GM21390 (cell line): Measurements from ENCODE around the gene GNG4.
"Not testable (repeated sequence)": the region's sequence is repeated elsewhere in the genome, so short reads cannot be mapped to it uniquely, and the experiment has no call there.

ENCODE experiments used
- ATAC-seq: cut with Tn5 transposase; IDR thresholded peaks from one replicate; pipeline ENCODE4 v1.9.1; 2021; ENCODE audit not compliant: unreplicated experiment

Gene GNG4

DNA sequence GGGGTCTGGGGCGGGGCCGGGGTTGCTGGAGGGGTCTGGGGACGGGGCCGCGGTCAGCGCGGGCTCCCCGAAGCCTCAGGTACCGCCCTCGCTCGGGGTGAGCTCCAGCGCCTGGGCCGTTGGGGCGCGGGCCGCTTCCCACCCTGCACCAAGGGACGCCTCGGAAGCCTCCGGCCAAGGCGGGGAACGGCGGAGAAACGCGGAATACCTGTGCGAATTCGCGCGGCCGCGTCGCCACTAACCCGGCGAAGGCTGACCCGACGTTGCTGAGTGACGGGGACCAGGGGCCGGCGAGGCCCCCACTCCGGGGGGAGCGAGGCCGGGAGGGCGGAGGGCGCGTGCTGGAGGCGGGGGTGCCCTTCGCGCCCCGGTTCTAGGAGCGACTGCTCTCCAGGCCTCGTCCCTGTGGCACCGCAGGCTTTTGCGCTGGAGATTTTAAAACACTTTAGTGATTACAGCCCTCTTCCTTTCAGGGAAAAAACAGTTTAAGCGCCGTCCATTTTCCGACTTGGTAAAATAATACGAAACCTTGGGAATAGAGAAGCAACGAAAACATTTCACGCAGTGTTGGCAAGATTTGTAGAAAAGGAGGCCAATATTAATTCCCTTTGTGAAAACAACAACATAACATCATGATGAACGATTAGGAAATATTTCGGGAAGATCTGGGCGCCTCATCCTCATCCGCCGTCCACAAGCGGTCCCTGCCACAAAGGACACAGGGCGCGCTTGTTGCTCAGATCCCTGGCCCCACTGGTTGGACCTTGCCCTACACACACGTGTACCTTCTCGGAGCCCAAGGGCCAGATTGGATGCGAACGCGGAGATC, 971 bp upstream of the GNG4 start:
- ATAC-seq, result no peak

DNA sequence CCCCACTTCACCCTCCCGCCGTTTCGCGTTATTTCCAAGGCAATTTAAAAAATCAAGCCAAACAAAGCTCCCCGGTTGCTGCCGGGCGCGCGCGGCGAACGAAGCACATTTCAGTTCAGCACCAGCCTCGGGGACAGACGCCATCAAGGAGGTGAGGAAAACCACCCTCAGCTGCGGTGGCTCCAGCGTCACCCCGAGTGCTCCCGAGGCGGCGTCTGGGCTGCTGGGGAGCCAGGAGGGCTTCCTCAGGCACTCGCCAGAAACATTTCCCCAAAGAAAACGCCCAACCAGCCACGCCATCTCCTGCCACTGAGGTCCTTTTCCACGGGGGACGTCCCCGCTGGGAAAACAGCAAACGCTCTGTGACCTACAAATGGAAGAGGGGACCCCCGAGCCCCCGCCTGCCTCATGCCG, 623 bp downstream of the GNG4 start:
- peak; percentile 49 for ATAC-seq

DNA sequence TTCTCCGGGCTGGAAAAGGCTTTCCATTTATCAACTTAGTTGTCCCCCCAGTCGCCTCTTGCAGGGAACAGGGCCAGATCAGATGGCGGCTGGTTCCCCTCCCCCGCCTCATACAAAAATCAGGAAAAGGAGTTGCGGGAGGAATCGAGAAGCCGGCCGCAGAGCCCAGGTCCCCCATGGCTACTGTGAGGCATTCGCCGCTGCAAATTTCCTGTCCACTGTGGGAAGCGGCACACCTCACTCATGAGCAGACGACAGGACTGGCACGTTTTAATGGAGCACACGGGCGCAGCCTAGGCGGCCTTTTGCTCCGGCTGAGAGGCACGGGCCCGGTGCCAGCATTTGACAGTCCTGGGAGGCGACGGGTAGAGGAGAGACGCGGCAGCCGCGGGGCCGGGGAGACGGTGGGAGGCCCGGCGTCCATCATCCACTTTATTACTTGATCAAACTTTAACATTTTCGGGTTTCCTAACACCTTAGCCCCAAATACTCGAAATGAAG, 1.1 kb downstream of the GNG4 start:
- no peak for ATAC-seq

DNA sequence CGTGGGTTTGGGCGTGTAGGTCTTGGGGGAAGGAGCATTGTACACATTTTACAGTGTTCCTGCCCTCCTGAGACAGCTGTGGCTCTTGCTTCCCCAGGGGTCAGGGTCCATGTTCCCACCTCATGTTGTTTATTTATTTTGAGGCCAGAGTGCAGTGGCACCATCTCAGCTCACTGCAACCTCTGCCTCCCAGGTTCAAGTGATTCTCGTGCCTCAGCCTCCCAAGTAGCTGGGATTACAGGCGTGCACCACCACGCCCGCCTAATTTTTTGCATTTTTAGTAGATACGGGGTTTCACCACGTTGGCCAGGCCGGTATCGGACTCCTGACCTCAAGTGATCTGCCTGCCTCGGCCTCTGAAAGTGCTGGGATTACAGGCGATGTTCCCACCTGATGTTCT, 2.0 kb downstream of the GNG4 start:
- ATAC-seq, result not testable (repeated sequence)

DNA sequence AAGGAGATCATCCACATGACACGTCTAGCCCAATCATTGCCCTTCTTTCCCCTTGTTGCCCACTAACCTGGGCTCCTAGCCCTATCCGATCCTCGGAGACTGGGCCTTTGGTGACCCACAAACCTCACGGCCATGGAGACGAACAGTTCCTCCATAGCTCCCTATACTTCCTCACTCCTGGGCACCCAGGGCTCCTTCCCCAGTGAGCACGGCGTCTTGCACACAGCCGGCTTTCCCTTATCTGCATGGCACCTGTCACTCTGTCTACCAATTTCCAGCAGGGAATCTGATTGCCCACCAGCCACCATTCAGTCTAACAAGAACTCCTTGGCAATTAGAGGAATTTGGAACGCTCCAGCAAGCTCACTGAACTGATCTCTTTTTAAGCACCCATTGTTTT, 3.1 kb downstream of the GNG4 start:
- no peak for ATAC-seq

DNA sequence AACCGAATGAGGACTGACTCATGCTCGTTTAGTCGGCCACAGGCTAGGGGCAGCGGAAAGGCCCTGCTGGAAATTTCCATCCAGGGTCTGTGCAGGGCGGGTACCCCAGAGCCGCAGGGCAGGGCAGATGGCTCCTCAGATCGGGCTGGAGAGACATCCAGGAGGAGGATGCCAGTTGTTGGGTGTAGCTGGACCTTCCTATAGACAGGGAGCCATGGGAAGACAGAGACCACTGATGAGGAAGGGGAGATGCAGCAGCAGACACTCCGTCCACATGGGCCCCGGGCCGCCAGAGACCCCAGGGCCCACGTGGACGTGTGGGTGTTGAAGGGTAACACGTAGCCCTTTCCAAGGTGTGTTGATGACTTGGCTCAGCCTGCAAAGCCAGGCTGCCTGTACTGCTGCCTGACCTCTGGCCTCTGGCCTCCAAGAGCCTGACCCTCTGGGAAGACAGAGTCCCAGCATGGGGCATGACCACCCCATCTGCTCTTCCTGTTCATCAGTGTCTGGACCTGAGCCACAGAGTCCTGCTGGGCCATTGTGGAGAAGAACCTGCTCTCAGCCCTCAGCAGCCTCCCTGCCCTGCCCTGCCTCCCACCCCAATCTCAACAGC, 4.8 kb downstream of the GNG4 start:
- ATAC-seq, result no peak

DNA sequence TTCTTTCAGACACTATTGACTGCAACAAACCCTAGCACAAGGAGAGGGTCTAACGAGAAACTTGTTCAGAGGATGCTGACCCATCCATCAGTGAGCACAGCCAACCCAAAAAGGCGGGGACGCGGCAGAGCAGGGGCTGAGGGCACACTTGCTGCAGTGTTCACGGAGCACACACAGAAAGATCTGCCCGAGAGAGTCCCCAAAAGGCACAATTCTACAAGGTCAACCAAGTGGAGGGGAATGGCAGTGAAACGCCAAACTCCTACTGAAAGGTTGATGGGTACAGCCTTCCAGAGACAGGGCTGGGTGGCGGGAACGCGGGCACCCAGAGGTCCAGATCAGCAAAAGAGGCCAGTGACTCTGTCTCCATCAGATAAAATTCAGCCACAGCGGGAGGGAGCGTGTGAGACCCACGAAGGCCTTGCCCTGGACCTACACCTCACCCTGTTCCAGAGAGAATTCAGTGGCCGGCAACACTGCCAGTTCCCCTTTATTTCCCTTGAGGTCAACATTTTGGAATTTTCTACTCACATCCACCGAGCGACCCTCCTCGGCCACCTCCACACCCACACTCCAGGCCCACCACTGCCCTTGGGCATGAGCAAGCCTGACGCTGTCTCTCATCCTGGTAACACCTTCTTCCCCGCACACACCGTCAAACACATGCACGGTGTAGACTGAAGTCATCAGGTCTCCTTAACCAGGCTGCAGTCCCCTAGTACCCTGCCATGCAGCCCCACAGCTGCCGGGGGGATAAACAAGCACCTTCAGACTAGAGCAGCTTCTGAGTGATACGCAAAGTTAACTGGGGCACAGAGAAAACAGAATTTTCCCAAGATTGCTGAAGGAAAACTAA, 5.5 kb downstream of the GNG4 start:
- ATAC-seq, result no peak

DNA sequence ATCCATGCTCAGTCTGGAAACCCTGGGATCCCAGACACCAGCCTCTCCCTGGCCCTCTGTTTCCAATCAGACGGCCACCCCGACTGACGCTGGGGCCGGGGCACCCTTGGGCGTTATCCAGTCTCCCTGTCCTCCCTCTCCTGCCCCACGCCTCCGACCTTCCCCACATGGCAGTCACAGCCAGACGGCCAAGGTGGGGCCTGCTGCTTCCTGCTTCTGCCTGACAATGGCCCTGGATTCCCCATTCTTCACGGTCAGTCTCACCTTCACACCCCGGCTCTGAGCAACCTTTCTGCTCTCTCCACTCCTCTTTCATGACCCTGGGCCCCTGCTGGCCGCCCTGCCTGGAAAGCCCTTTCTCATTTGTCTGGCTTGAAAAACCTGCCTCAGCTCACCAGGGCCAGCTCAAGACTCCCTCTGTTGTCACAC, 6.6 kb downstream of the GNG4 start:
- ATAC-seq, result no peak

DNA sequence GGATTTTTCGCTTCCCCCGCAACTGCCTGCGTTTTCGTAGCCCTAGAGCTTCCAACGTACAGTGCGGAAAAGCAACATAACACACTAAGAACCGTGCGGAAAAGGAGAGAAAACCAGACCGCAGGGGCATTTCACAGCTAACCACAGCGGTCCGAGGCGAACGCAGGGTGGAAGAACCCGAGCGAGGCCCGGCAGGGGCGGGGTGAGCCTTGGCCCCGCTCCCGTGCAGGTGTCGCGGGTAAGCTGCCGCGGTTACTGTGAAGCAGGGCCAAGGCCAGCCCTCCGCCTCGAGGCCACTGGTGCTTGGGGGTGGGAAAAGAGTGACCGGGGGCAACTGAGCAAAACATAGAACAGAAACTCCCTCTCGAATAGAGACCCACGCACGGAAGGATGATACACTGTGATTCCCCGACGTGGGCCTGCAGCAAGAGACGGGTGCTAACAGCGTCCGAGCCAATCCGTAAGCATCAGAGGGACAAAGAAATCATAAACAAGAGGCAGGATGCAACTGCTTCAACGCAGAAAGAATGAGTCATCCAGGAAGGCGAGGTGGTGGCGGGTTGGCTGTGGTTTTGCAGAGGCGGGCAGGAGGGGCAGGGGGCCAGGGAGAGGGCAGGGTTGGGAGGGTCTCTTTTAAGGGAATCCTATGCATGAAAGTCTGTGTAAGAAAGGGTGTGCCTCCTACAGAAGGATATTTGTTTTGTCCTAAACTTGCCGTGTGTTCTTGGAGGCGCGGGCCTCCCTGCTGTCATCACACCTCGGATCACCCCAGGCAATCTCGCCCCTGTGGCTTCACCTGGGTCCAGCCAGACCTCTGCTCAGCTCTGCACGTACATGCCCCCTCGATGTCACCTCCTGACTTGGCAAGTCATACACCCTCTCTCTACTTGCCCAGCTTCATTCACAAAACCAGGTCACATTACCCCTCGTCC, 7.3 kb downstream of the GNG4 start:
- ATAC-seq, result peak; percentile 66

DNA sequence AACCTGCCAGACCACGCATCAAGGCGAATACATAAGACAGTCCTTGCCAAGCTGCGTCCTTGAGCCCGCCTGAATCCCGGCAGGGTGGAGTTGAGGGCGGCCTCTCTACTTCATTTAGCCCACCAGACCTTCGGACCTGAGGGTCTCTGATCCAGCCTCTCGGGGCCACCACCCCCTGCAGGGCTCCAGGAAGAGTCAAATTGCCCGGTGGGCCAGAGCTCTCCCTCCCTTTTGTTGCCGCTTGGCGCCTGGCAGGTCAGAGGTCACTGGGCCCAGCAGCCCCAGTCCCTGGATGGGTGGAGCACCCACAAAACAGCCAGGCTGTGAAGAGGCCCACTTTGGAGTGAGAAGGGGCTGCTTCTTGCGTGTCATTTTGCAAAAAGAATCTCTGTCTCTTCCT, 9.0 kb downstream of the GNG4 start:
- ATAC-seq, result no peak

DNA sequence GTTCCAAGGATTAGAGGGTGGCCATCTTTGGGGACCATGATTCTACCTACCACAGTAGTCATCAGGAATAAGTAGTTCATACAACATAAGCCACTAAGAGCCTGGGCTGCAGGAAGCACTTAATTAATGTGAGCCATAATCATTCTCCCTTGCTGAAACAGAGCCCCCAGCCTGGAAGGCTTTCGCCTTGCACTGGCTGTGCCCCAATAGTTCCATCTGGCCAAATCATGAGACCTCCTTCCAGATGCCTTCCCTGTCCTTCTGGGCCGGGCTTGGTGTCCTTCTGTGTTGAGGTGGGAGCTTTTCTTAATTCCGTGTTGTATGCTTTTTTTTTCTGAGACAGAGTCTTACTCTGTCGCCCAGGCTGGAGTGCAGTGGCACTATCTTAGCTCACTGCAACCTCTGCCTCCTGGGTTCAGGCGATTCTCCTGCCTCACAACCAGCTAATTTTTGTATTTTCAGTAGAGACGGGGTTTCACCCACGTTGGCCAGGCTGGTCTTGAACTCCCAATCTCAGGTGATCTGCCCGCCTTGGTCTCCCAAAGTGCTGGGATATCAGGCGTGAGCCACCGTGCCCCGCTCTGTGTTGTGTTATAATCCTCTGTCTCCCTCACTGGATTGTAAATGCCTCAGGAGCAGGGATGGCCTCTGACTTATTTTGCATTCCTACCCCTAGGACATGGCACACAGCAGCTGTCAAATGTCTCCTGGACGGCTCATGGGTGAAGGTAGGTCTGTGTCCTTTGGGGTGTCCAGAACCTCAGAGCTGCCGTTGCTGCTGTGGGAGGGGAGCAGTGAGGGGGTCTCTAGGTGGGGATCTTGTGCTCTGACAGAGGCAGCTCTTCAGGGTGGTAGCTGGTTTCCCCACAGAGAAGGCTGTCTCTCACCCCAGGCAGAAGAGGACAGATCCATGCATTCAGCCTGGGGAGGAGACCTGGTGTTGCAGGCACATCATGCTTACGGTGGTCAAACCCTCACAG, 10.1 kb downstream of the GNG4 start:
- no peak for ATAC-seq

DNA sequence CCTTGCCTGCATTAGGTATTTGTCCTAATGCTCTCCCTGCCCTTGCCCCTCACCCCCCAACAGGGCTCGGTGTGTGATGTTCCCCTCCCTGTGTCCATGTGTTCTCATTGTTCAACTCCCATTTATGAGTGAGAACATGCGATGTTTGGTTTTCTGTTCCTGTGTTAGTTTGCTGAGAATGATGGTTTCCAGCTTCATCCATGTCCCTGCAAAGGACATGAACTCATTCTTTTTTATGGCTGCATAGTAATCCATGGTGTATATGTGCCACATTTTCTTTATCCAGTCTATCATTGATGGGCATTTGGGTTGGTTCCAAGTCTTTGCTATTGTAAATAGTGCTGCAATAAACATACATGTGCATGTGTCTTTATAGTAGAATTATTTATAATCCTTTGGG, 11.0 kb downstream of the GNG4 start:
- not testable (repeated sequence) for ATAC-seq

DNA sequence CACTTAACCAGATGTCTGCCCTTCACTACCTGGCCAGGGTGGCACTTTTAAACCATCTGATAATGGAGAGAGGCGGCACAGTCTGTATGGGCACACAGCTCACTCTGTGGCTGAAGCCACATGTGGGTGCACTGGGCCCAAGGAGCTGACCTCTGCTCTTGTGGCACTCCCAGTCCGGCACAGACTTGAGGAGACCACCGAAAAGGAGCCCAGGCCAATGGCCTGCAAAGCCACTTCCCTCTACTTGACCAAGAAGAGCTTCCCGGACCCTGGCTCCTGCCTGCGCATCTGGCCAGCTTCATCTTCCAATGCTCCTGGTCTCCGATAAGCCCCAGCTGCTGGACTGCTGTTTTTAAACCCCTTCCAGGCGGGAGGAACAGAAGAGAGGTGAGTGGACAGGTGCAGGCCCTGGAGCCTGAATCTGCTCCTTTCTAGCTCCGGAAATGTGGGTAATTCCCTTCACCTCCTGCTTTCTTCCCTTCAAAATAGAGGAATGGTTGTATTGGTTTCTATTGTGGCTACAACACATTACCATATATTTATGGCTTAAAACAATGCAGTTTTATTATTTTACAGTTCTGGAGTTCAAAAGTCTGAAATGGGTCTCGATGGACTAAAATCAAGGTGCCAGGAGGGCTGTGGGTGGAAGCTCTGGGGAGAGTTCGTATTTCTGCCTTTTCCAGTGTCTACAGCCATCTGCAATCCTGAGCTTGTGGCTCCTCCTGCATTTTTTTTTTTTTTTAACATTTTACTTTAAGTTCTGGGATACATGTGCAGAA, 11.6 kb downstream of the GNG4 start:
- no peak for ATAC-seq

DNA sequence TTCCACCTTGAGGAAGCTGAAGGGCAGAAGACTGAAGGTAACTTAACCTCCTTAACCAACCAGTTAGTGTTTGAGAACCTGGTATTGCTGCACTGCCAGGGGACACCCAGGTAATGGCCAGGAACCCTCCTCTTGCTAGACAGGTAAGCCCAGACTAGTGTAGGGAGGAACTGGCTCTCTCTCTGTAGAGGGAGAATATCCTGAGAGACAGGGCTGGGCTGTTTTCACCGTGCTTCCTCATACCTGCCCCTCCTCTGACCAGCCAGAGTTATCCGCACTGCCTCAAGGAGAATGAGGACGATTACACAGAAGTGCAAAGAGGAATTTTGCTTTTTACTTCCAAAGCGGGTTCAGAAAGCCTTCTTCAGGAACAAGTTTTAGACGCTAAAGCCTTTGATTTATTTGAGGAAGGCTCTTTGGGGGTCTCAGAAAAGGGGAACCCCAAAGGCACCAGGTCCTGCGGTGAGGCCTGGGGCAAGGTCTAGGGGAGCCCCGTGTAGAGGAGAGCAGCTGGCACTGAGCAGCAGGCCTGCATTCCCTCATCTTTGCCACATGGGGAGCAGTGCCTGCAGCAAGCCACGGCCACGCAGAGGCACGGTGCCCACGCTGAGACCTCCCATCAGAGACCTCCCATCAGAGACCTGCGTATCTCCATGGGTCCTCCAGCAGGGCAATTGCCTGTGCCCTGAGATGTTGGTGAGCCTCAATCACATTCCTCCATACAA, 13.5 kb downstream of the GNG4 start:
- no peak for ATAC-seq

DNA sequence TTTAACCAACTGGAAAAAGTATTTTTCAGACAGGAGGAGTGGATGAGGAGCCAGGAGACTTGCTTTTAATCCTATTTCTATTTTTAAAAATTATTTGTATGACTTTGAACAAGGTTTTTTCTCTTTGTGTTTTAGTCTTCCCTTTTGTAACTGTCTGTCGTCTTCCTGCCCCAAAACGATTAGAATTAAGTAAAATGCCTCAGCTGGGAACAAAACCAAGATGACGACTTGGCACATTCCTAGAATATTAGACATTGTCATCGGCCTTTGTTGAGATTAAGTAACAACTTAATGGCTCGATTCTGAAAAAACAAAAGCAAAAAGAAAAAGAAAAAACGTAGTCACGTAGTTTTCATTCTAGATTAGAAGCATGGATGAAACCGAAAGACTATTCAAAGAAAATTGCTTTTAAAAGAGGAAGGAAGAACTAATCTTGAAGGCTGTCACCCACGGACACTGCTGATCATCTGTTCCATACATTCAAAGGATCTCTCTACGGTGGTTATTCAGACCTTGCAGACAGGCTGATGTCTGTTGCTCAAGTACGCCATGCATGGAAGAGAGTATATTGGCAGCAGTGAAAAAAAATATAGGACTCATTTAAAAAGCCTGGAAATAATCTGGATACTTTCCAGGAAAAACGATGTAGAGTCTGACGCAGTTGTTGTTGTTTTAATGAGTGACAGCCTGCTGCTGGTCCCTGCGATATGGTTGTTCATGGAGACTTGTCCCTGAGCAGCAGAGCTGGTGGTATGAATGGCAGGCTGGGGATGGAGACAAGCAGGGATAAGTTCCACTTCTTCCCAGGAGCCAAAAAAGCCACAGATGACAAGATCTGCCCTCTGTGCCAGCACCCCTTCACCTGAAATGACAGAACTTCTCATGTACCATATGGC, 16.8 kb downstream of the GNG4 start:
- ATAC-seq, result peak; percentile 92

DNA sequence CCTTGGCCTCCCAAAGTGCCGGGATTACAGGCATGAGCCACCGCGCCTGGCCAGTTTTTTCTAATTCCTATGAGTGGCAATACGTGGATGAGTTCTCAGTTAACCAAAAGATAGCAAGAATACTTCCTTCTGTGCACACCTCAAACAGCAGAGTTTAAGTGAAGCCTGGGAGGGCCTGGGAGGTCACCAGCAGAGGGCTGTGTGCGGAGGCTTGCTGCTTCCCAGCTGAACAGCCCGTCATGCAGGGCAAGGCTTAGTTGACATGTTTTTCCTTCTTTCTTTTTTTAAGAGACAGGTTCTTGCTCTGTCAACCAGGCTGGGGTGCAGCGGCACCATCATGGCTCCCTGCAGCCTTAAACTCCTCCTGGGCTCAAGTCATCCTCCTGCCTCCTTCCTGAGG, 17.8 kb downstream of the GNG4 start:
- no peak for ATAC-seq
